Measurements from ENCODE around the gene STXBP6.

The STXBP6 gene

GRCh38 chr14:25011095-25011494, 38.9 kb downstream of the STXBP6 start:
- no peak for DNase-seq

- DNase-seq, result no peak
Measured at GRCh38 chr14:25010471-25010870, 39.5 kb downstream of the STXBP6 start.

- no peak for DNase-seq
Measured at GRCh38 chr14:25009891-25010290, 40.1 kb downstream of the STXBP6 start.

GRCh38 chr14:25007832-25008231, 42.1 kb downstream of the STXBP6 start:
- DNase-seq, result no peak

- no peak for DNase-seq
Measured at GRCh38 chr14:25006961-25007795, 42.8 kb downstream of the STXBP6 start.

GRCh38 chr14:25006031-25006430, 43.9 kb downstream of the STXBP6 start:
- DNase-seq, result no peak

- DNase-seq, result no peak
Measured at GRCh38 chr14:25004389-25004809, 45.5 kb downstream of the STXBP6 start.

GRCh38 chr14:25003537-25003936, 46.4 kb downstream of the STXBP6 start:
- DNase-seq, result no peak

- no peak for DNase-seq
Measured at GRCh38 chr14:25001601-25002000, 48.3 kb downstream of the STXBP6 start.

- DNase-seq, result no peak
Measured at GRCh38 chr14:25001156-25001555, 48.8 kb downstream of the STXBP6 start.

- no peak for DNase-seq
Measured at GRCh38 chr14:24999157-24999556, 50.8 kb downstream of the STXBP6 start.

- no peak for DNase-seq
Measured at GRCh38 chr14:24996930-24997725, 52.8 kb downstream of the STXBP6 start.

GRCh38 chr14:24995016-24995415, 54.9 kb downstream of the STXBP6 start:
- DNase-seq, result no peak

- DNase-seq, result no peak
Measured at GRCh38 chr14:24993631-24994030, 56.3 kb downstream of the STXBP6 start.

- no peak for DNase-seq
Measured at GRCh38 chr14:24992624-24993360, 57.2 kb downstream of the STXBP6 start.

- DNase-seq, result no peak
Measured at GRCh38 chr14:24991821-24992220, 58.1 kb downstream of the STXBP6 start.

GRCh38 chr14:24991288-24991687, 58.7 kb downstream of the STXBP6 start:
- no peak for DNase-seq

GRCh38 chr14:24990773-24991172, 59.2 kb downstream of the STXBP6 start:
- DNase-seq, result no peak

GRCh38 chr14:24990050-24990449, 59.9 kb downstream of the STXBP6 start:
- DNase-seq, result no peak

- no peak for DNase-seq
Measured at GRCh38 chr14:24988760-24989159, 61.2 kb downstream of the STXBP6 start.

- DNase-seq, result no peak
Measured at GRCh38 chr14:24986206-24986893, 63.6 kb downstream of the STXBP6 start.

GRCh38 chr14:24984846-24985589, 64.9 kb downstream of the STXBP6 start:
- no peak for DNase-seq
